Activated CD4-positive, alpha-beta T cell treated with anti-CD3 and anti-CD28 coated beads for 24 hours (primary cell): ENCODE data around the gene SCFD2.
"Not testable (repeated sequence)": the region's sequence is repeated elsewhere in the genome, so short reads cannot be mapped to it uniquely, and the experiment has no call there.

ENCODE experiments used
- DNase-seq, 2 donors: peaks; one replicate each; pipeline ENCODE4 v3.0.0-alpha.2; 2020; ENCODE audit warnings: low read depth in 2 of 2

Gene SCFD2

GRCh38 chr4:53101191-53101581, 264.7 kb downstream of the SCFD2 start:
- no peak for DNase-seq

- DNase-seq: no peak
Observed at GRCh38 chr4:53100501-53101190, 265.2 kb downstream of the SCFD2 start.

- DNase-seq: no peak
Observed at GRCh38 chr4:53098681-53099121, 267.2 kb downstream of the SCFD2 start.

- DNase-seq: no peak
Observed at GRCh38 chr4:53094040-53094439, 271.8 kb downstream of the SCFD2 start.

- no peak for DNase-seq
Observed at GRCh38 chr4:53089936-53090729, 275.7 kb downstream of the SCFD2 start.

- no peak for DNase-seq
Observed at GRCh38 chr4:53088152-53088551, 277.7 kb downstream of the SCFD2 start.

- DNase-seq: no peak
Observed at GRCh38 chr4:53076374-53076958, 289.4 kb downstream of the SCFD2 start.

GRCh38 chr4:53075162-53075785, 290.6 kb downstream of the SCFD2 start:
- DNase-seq: no peak

- no peak for DNase-seq
Observed at GRCh38 chr4:53068755-53069330, 297.0 kb downstream of the SCFD2 start.

GRCh38 chr4:53067125-53067802, 298.6 kb downstream of the SCFD2 start:
- DNase-seq: no peak

- DNase-seq: no peak
Observed at GRCh38 chr4:53066155-53066554, 299.7 kb downstream of the SCFD2 start.

- DNase-seq: no peak
Observed at GRCh38 chr4:53064609-53065008, 301.3 kb downstream of the SCFD2 start.

GRCh38 chr4:53061091-53061850, 304.6 kb downstream of the SCFD2 start:
- no peak for DNase-seq

GRCh38 chr4:53060278-53060677, 305.6 kb downstream of the SCFD2 start:
- no peak for DNase-seq

- DNase-seq: no peak
Observed at GRCh38 chr4:53059871-53060270, 306.0 kb downstream of the SCFD2 start.

- no peak for DNase-seq
Observed at GRCh38 chr4:53059256-53059655, 306.6 kb downstream of the SCFD2 start.

GRCh38 chr4:53057679-53058078, 308.2 kb downstream of the SCFD2 start:
- DNase-seq: no peak

GRCh38 chr4:53057108-53057507, 308.8 kb downstream of the SCFD2 start:
- DNase-seq: not testable (repeated sequence)

GRCh38 chr4:53055716-53056403, 310.0 kb downstream of the SCFD2 start:
- DNase-seq: no peak

- DNase-seq: no peak
Observed at GRCh38 chr4:53055274-53055673, 310.6 kb downstream of the SCFD2 start.
